Activated CD8-positive, alpha-beta memory T cell treated with anti-CD3 and anti-CD28 coated beads, Interleukin-2, amount 50 U/mL, for 4 hours (primary cell): Measurements from ENCODE around the gene MORC2.

ENCODE experiments used
- DNase-seq: peaks from one replicate; pipeline ENCODE4 v3.0.0-alpha.2; 2020

MORC2 gene

DNA sequence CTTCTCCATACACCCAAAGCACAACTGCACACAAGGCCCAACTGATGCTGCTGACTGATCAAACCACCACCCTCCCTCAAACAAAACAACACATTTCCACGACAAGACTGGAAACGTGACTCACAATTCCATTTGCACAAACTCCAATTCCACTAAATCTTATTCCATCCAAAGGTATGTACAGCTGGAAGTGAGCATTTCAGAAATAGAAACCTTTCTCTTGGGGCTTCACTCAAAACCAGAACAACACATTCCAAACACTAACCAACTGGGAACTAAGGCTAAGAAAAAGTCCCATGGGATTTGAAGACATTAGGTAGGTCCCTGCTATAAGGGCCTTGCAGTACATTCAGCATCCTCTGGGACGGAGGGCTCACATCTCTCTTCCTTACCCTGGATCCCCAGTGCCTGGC is 19.6 kb downstream of the MORC2 start:
- DNase-seq: no peak

DNA sequence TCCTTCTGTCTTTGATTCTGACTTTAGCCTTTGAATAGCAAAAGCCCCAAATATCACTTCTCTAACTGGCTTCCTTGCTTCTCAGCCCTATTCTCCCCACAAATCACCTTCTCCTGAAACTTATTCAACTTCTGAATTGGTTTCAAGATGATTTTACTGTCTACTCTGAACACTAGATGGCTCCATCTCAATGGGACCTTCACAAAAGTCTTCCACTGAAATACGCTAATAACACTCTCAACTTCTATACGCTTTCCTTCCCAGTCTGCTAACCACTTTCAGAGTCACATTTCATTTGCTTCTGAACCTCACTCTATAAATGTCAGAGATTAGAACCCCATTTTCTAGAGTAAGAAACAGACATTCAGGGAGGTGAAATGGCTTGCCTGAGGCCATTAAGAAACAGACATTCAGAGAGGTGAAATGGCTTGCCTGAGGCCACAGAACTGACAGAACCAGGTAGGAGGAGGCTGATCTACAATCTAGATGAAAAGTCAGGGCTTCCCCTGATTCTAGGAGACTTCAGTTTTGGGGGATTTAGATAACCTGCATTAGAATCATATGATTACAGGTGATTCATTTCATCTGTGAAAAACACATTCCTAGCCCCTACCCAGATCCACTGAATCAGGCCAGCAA is 20.6 kb downstream of the MORC2 start:
- no peak for DNase-seq

- DNase-seq: no peak
Measured at GRCh38 chr22:30947173-30947815, 21.3 kb downstream of the MORC2 start.

DNA sequence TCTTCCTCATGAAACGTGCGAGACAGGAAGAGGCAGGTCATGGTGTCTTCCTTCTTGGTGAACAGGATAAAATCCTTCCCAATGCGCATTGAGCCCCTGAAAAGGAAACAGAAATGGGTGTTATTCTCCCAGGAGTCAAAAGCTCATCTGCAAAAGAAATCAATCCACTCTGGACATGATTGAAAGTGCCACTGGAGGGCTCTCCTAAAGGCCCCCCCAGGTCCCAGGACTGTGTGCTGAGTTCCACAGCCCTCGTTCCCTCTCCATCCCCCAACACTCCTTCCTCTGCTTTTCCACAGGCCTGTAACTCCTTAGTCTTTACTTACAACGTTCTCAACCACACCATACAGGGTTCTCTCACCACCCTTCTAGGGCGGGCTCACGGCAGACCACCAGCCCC is 22.2 kb downstream of the MORC2 start:
- DNase-seq: no peak

DNA sequence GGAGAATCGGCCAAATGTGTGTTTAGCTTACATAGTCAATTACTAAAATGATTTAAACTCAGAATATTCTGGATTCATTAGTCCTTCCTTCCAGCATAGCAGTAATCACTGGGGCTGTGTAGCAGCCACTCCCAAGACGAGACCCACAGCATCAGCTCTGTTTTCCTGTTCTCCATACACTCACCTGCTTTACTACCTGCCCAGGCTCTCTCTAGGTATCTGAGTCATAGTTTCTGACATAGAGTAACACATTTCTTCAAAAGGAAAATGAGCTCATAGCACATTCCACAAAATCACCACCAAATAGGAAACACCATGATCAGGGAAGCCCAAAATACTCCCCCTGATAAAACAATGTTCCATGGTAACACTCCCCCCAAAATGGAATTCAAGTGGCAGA is 22.9 kb downstream of the MORC2 start:
- DNase-seq: no peak

- no peak for DNase-seq
Measured at GRCh38 chr22:30944986-30945385, 23.6 kb downstream of the MORC2 start.

GRCh38 chr22:30943368-30943767 is 25.2 kb downstream of the MORC2 start:
- peak; percentile 46 for DNase-seq

DNA sequence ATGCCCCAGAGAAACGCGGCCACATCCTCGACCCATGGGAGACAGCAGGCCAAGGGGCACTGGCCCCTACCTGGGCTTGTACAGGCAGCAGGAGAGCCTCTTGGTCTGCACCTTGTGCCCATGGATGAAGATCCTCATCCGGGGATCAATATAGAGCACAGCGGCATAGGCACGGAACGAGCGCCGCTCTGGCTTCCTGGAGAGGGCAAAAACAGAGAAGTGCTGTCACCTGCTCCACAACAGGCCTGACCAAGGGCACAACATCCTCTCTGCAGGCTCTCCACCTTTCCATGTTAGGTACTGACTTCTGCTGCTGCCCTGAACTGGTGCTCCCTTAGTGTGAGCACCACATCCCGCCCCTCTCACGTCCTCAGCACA is 27.2 kb downstream of the MORC2 start:
- DNase-seq: no peak

GRCh38 chr22:30940685-30941362 is 27.8 kb downstream of the MORC2 start:
- peak; percentile 43 for DNase-seq

DNA sequence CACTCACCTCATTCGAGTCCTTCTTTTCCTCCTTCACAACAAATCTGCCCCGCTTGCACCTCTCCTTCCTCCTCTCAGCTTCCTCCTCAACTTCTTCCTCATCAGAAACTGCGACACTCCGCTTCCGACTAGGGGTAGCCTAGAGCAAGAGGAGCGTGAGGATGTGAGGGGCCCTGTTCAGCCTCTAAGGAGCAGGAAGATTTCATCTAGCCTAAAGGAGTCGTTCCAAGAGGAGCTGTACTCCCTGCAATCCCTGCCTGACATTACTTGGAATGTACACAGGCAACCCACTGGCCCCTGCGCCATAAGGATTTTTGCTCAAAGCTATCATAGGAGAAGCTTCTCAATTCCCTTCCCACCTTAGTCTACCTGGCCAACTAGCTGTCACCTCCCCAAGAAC is 34.5 kb downstream of the MORC2 start:
- DNase-seq: no peak

DNA sequence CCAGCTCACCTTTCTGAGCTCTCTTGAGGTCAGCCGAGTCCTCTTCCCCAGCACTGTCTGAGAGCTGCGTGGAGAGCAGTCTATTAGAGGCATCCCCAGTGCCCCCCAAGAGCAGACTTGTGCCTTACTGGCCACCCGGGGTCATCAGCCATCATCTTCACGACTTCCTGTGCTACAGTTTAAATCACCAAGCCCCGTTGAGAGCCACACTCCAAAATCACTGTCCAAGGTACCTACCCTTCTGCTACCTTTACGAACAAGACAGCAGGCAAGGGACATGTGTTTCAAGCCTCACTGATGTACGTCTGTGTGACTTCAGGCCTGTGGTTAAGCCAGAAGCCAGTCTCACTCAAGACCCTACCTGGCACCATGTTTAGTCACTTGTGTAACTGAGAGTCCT is 35.1 kb downstream of the MORC2 start:
- no peak for DNase-seq

DNA sequence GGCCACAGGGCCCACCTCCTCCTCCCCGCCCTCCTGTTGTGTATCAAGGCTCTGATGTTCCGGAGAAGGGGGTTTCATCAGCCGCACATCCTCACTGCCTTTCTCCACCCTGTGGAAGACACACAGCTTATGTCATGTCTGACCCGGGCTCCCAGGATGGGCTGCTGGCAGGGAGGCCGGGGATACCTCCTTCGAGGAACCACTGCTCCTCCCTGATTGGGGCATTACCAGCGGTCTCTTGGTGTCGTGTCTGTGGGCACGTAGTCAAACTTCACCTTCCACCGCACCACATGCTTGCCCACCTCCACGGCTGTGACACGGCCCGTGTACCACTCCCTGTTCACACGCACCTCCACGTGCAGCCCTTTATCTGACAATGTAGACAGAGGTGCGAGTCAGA is 35.9 kb downstream of the MORC2 start:
- DNase-seq: no peak

- DNase-seq: no peak
Measured at GRCh38 chr22:30931541-30932300, 36.9 kb downstream of the MORC2 start.

- no peak for DNase-seq
Measured at GRCh38 chr22:30930228-30930627, 38.3 kb downstream of the MORC2 start.

- DNase-seq: no peak
Measured at GRCh38 chr22:30928401-30928800, 40.2 kb downstream of the MORC2 start.

DNA sequence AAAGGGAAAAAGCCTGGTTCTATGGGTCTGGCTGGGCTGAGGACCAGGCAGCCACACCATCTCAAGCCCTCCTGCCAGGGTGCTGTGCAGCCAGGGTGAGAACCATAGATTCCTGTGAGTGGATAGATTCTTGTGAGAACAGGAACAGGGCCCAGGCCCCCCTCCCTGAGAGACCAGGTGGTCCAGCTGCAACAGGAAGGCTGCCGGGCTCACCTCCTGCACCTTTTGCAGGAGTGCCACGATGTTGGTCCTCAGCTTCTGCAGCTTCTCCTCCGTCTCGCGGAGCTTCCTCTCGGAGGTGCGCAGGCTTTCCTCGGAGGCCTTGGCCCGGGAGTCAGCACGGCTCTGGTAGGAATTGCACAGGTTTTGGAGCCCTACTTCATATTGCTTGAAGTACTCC is 40.8 kb downstream of the MORC2 start:
- DNase-seq: no peak

GRCh38 chr22:30926706-30927105 is 41.9 kb downstream of the MORC2 start:
- DNase-seq: no peak

DNA sequence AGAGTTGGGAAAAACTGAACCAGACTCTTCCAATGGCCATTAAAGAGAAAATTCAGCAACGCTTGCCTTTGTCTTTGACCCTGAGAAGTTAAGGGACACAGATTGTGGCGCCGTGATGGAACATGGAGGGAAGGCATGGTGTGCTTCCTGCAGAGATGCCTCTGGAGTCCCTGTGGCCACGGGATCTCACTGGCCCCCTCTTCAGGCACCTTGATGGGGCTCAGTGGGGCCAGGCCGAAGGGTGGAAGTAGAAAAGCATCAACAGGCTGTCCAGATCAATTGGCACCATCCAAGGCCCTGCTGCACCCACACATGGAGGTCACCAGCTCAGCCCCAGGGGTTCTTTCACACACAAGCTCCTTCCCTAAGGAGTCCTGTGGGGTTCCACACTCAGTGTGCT is 42.9 kb downstream of the MORC2 start:
- DNase-seq: no peak

DNA sequence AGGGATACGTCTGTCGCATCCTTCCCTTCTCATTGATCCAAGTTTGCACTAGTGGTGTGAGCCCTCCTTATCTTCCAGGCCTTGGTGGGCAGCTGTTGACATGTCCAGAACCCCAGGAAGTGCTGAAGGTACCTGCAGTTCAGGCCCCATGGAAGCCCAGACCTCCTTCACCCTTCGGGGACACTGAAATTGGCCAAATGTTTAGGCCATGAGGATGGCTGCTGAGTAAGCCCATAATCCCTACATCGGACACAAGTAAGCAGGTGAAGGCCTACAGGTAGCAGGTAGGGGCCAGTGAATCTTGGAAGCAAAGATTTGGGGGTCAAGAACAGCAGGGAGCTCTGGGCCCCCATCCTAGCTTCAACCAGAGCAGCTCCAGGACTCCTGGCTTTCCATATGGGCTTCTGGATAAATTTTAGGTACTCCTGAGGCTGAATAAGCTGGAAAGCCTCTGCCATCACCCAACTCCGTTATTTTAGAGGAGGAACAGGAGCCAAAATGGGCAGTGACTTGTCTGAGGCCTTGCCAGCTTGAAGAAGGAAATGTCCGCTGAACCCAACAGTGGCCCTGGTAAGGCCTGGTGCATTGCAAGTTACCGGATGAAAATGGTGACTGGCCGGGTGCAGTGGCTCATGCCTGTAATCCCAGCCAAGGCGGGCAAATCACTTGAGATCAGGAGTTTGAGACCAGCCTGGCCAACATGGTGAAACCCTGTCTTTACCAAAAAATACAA is 45.2 kb downstream of the MORC2 start:
- DNase-seq: no peak

GRCh38 chr22:30922151-30922611 is 46.4 kb downstream of the MORC2 start:
- DNase-seq: peak; percentile 80

- DNase-seq: no peak
Measured at GRCh38 chr22:30921108-30921507, 47.5 kb downstream of the MORC2 start.

- peak; percentile 89 for DNase-seq
Measured at GRCh38 chr22:30920407-30920806, 48.2 kb downstream of the MORC2 start.

DNA sequence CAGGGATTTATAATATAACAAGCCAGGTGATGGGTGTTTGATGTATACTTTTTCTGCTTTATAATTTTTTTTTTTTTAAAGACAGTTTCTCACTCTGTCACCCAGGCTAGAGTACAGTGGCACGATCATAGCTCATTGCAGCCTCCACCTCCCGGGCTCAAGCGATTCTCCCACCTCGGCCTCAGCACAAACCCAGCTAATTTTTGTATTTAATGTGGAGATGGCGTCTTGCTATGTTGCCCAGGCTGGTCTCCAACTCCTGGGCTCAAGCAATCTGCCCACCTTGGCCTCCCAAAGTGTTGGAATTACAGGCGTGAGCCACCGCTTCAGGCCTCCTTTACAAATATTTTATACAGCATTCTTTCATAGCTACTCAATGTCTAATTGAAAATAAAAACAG is 48.6 kb downstream of the MORC2 start:
- DNase-seq: no peak
